ENCODE measurements around the gene PDS5A. TPM values are rescaled to one million over a fixed set of nuclear protein-coding genes. Genes with fewer than 3 reads are reported as not detected.
A peak's percentile ranks its signal among the peaks of the same experiment; 100 is the strongest.

Gene PDS5A
- total and polyA plus RNA-seq, 2 of the 13 experiments (the other 11 are each of a cell fraction or from before 2014, with no cell fraction given), result 31.8 to 57.0 TPM

DNA sequence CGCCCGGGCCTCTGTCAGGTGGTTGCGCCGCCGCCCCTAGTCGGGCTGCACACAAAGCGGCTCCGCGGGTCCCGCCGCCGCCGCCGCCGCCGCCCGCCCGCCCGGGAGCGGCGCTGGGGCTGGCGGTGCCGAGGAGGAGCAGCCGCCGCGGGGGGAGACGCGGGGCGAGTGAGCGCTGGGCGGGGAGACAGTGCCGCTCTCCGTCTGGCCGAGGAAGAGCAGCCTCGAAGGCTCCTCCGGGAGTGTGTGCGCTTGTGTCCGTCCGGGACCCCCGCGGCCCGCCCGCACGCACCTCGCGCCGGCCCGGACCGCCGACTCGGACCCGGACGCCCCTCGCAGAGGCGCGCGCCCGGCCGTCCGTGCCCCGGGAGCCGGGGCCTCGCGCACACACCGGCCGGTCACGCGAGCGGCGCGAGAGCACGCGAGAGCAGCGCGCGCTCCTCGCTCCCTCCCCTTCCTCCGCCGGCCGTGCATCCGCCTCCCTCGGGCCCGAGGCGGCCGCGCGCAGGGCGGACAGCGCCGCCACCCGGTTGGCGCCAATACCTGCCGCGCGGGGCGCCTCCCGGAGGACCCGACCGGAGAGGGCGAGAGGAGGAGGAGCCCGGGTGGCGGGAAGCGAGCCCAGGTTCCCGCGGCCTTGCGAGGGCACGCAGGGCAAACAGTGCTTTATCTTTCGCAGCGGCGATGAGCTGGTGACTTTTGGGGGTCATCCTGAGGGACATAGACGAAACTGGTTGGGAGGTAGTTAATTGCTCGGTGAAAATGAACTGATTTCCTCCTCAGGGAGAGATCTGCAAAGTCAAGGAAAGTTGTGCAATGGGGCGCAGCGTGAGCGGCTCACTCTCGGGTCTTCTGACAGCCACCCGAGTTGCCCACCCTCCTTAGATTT is at the start of gene PDS5A (continued):
- TF ChIP-seq NCOA1 (CRISPR knock-in tag; IDR thresholded peaks at IDR 0.05), result peak; percentile 78; the same call in 1 of the 2 replicates
- peak; percentile 87 for TF ChIP-seq MYC (CRISPR knock-in tag; IDR thresholded peaks at IDR 0.05; ENCODE audit: borderline replicate concordance)
- peak; percentile 52 for TF ChIP-seq PHF20 (CRISPR knock-in tag; IDR thresholded peaks at IDR 0.05)
- TF ChIP-seq ZNF468 (CRISPR knock-in tag; IDR thresholded peaks at IDR 0.05), result no peak; the same call in 1 of the 2 replicates
- TF ChIP-seq KLF15 (CRISPR knock-in tag; IDR thresholded peaks at IDR 0.05; ENCODE audit: borderline replicate concordance), result 0 out of 2 replicates have a peak, but pooled peaks have one; percentile 28
- TF ChIP-seq MAFK (conservative IDR thresholded peaks at IDR 0.05 in 1 of 2, IDR thresholded peaks at IDR 0.05 in 1 of 2; ENCODE audit: low read length in 2 of 2), result no peak
- TF ChIP-seq MTF1 (CRISPR knock-in tag; IDR thresholded peaks at IDR 0.05), result peak; percentile 43; the same call in 1 of the 2 replicates
- TF ChIP-seq, protein P1, sequence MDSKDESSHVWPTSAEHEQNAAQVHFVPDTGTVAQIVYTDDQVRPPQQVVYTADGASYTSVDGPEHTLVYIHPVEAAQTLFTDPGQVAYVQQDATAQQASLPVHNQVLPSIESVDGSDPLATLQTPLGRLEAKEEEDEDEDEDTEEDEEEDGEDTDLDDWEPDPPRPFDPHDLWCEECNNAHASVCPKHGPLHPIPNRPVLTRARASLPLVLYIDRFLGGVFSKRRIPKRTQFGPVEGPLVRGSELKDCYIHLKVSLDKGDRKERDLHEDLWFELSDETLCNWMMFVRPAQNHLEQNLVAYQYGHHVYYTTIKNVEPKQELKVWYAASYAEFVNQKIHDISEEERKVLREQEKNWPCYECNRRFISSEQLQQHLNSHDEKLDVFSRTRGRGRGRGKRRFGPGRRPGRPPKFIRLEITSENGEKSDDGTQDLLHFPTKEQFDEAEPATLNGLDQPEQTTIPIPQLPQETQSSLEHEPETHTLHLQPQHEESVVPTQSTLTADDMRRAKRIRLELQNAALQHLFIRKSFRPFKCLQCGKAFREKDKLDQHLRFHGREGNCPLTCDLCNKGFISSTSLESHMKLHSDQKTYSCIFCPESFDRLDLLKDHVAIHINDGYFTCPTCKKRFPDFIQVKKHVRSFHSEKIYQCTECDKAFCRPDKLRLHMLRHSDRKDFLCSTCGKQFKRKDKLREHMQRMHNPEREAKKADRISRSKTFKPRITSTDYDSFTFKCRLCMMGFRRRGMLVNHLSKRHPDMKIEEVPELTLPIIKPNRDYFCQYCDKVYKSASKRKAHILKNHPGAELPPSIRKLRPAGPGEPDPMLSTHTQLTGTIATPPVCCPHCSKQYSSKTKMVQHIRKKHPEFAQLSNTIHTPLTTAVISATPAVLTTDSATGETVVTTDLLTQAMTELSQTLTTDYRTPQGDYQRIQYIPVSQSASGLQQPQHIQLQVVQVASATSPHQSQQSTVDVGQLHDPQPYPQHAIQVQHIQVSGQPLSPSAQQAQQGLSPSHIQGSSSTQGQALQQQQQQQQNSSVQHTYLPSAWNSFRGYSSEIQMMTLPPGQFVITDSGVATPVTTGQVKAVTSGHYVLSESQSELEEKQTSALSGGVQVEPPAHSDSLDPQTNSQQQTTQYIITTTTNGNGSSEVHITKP (CRISPR knock-in tag; IDR thresholded peaks at IDR 0.05; ENCODE audit: low read depth), result no peak
- TF ChIP-seq ARID2 (CRISPR knock-in tag; IDR thresholded peaks at IDR 0.05; ENCODE audit: borderline replicate concordance), result no peak; the same call in 1 of the 2 replicates
- peak; percentile 76; the same call in 1 of the 2 replicates for TF ChIP-seq ZNF747 (CRISPR knock-in tag; IDR thresholded peaks at IDR 0.05; ENCODE audit: borderline replicate concordance)
- TF ChIP-seq HNRNPK (IDR thresholded peaks at IDR 0.05; ENCODE audit: low read depth, low read length, poor library complexity, severe bottlenecking), result no peak
- TF ChIP-seq, protein P2, sequence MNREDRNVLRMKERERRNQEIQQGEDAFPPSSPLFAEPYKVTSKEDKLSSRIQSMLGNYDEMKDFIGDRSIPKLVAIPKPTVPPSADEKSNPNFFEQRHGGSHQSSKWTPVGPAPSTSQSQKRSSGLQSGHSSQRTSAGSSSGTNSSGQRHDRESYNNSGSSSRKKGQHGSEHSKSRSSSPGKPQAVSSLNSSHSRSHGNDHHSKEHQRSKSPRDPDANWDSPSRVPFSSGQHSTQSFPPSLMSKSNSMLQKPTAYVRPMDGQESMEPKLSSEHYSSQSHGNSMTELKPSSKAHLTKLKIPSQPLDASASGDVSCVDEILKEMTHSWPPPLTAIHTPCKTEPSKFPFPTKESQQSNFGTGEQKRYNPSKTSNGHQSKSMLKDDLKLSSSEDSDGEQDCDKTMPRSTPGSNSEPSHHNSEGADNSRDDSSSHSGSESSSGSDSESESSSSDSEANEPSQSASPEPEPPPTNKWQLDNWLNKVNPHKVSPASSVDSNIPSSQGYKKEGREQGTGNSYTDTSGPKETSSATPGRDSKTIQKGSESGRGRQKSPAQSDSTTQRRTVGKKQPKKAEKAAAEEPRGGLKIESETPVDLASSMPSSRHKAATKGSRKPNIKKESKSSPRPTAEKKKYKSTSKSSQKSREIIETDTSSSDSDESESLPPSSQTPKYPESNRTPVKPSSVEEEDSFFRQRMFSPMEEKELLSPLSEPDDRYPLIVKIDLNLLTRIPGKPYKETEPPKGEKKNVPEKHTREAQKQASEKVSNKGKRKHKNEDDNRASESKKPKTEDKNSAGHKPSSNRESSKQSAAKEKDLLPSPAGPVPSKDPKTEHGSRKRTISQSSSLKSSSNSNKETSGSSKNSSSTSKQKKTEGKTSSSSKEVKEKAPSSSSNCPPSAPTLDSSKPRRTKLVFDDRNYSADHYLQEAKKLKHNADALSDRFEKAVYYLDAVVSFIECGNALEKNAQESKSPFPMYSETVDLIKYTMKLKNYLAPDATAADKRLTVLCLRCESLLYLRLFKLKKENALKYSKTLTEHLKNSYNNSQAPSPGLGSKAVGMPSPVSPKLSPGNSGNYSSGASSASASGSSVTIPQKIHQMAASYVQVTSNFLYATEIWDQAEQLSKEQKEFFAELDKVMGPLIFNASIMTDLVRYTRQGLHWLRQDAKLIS (CRISPR knock-in tag; IDR thresholded peaks at IDR 0.05), result no peak
- TF ChIP-seq SALL2 (CRISPR knock-in tag; IDR thresholded peaks at IDR 0.05), result peak; percentile 96
- TF ChIP-seq ZMAT3 (CRISPR knock-in tag; conservative IDR thresholded peaks at IDR 0.05), result no peak; the same call in 1 of the 2 replicates
- no peak for TF ChIP-seq CHCHD3 (CRISPR knock-in tag; IDR thresholded peaks at IDR 0.05)
- TF ChIP-seq ZNF30 (CRISPR knock-in tag; IDR thresholded peaks at IDR 0.05), result no peak
- TF ChIP-seq CBX1 (IDR thresholded peaks at IDR 0.05; ENCODE audit: low read depth), result peak; percentile 32
- TF ChIP-seq, protein P3, sequence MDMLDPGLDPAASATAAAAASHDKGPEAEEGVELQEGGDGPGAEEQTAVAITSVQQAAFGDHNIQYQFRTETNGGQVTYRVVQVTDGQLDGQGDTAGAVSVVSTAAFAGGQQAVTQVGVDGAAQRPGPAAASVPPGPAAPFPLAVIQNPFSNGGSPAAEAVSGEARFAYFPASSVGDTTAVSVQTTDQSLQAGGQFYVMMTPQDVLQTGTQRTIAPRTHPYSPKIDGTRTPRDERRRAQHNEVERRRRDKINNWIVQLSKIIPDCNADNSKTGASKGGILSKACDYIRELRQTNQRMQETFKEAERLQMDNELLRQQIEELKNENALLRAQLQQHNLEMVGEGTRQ (IDR thresholded peaks at IDR 0.05; ENCODE audit: low read depth, low read length), result no peak
- TF ChIP-seq, protein P3 (CRISPR knock-in tag; IDR thresholded peaks at IDR 0.05; ENCODE audit: borderline replicate concordance), result no peak

Measured in HepG2 (cell line).